Activated CD8-positive, alpha-beta T cell treated with anti-CD3 and anti-CD28 coated beads for 36 hours (primary cell): ENCODE data around the gene CBX6. TPM values are rescaled to one million over a fixed set of nuclear protein-coding genes. Genes with fewer than 3 reads are reported as not detected.

Experiments used
- ATAC-seq: fragments of 200-7000 bp; cut with Tn5 transposase; one replicate; pipeline ENCODE4 v1.10.0; 2021; ENCODE audit warnings: mild to moderate bottlenecking, moderate library complexity
- CTCF ChIA-PET: fragments of 350-600 bp; sonication (Branson Sonifier 250); formaldehyde crosslinking; loops from one replicate; lab custom pipeline; 2021; ENCODE audit warnings: antibody characterized with exemption; lab: Charles Lee
- POLR2A ChIA-PET: fragments of 350-600 bp; sonication (Branson Sonifier 250); formaldehyde crosslinking; loops from one replicate; lab custom pipeline; 2021; ENCODE audit warnings: antibody characterized with exemption; lab: Charles Lee
- DNase-seq: peaks from one replicate; pipeline ENCODE4 v3.0.0-alpha.2; 2020
- H3K27ac Mint-ChIP-seq: one replicate; pipeline ENCODE4 v1.8.0; 2021; ENCODE audit warnings: mild to moderate bottlenecking, mixed read lengths
- H3K27me3 Mint-ChIP-seq: one replicate; pipeline ENCODE4 v1.8.0; 2021; ENCODE audit warnings: mixed read lengths
- H3K36me3 Mint-ChIP-seq: one replicate; pipeline ENCODE4 v1.8.0; 2021; ENCODE audit warnings: low read depth, mixed read lengths
- H3K4me1 Mint-ChIP-seq: one replicate; pipeline ENCODE4 v1.8.0; 2021; ENCODE audit warnings: low read depth, mixed read lengths
- H3K4me3 Mint-ChIP-seq: one replicate; pipeline ENCODE4 v1.8.0; 2021; ENCODE audit warnings: mild to moderate bottlenecking, moderate library complexity, mixed read lengths
- H3K9me3 Mint-ChIP-seq: one replicate; pipeline ENCODE4 v1.8.0; 2021; ENCODE audit warnings: mixed read lengths
- CTCF ChIP-seq: fragments of 200-600 bp; IDR thresholded peaks from one replicate; pipeline ENCODE4 v1.8.0; 2022; ENCODE audit warnings: antibody characterized with exemption, mild to moderate bottlenecking
- intact Hi-C: fragments of 100-400 bp; cut with micrococcal nuclease; formaldehyde crosslinking; loops from one replicate; pipeline ENCODE4 v1.10.0; 2022
- total RNA-seq, 2 experiments: library from RNA; stranded (reverse); gene quantifications; one replicate each; pipeline ENCODE4 v1.2.3, GENCODE V29; 2021

CBX6 gene
- total RNA-seq, 2 experiments from 2014 or later = 97.7 to 99.4 TPM

GRCh38 chr22:38828191-38828590 lies 43.8 kb downstream of the CBX6 start:
- no peak overlapping the region for H3K27ac Mint-ChIP-seq
- DNase-seq (no peak), ATAC-seq (no peak)
- H3K36me3 Mint-ChIP-seq = no peaks in the 10 kb centered on the region
- ChIA-PET CTCF (no interaction called here), POLR2A (no interaction called here)
- no peaks in the 10 kb centered on the region for H3K9me3 Mint-ChIP-seq
- H3K4me1 Mint-ChIP-seq = no peaks in the 10 kb centered on the region
- no peaks in the 10 kb centered on the region for H3K27me3 Mint-ChIP-seq
- intact Hi-C loops = no loop called here
- H3K4me3 Mint-ChIP-seq = no peak overlapping the region
- no peak for TF ChIP-seq CTCF

GRCh38 chr22:38827510-38827909 lies 44.5 kb downstream of the CBX6 start:
- ChIA-PET CTCF (interaction anchor here (0.6 kb wide), 1 partner anchor 42 kb away, joined by 4 read pairs; no protein-coding TSS in a partner anchor), POLR2A (no interaction called here)
- Mint-ChIP-seq H3K27me3 (no peaks in the 10 kb centered on the region), H3K4me1 (no peaks in the 10 kb centered on the region), H3K27ac (no peak overlapping the region), H3K4me3 (no peak overlapping the region), H3K9me3 (no peaks in the 10 kb centered on the region), H3K36me3 (no peaks in the 10 kb centered on the region)
- DNase-seq (no peak), ATAC-seq (no peak)
- intact Hi-C loops = no loop called here
- TF ChIP-seq CTCF = no peak

- ChIA-PET POLR2A (no interaction called here), CTCF (no interaction called here)
- no peaks in the 10 kb centered on the region for H3K36me3 Mint-ChIP-seq
- no peaks in the 10 kb centered on the region for H3K9me3 Mint-ChIP-seq
- DNase-seq (no peak), ATAC-seq (no peak)
- intact Hi-C loops = no loop called here
- TF ChIP-seq CTCF = no peak
- no peaks in the 10 kb centered on the region for H3K27me3 Mint-ChIP-seq
- no peaks in the 10 kb centered on the region for H3K4me1 Mint-ChIP-seq
- no peak overlapping the region for H3K27ac Mint-ChIP-seq
- no peak overlapping the region for H3K4me3 Mint-ChIP-seq
Observed at GRCh38 chr22:38826801-38827200, 45.2 kb downstream of the CBX6 start.

GRCh38 chr22:38826386-38826785 lies 45.6 kb downstream of the CBX6 start:
- no peaks in the 10 kb centered on the region for H3K9me3 Mint-ChIP-seq
- ATAC-seq = no peak
- intact Hi-C loops = no loop called here
- H3K4me3 Mint-ChIP-seq = no peak overlapping the region
- H3K4me1 Mint-ChIP-seq = no peaks in the 10 kb centered on the region
- no peak for TF ChIP-seq CTCF
- no peak for DNase-seq
- ChIA-PET CTCF (no interaction called here), POLR2A (no interaction called here)
- H3K27me3 Mint-ChIP-seq = no peaks in the 10 kb centered on the region
- H3K36me3 Mint-ChIP-seq = no peaks in the 10 kb centered on the region
- no peak overlapping the region for H3K27ac Mint-ChIP-seq

GRCh38 chr22:38824585-38824984 lies 47.4 kb downstream of the CBX6 start:
- TF ChIP-seq CTCF = no peak
- CTCF ChIA-PET = no interaction called here
- peak; percentile 69 for DNase-seq
- Mint-ChIP-seq H3K4me3 (no peak overlapping the region), H3K9me3 (no peaks in the 10 kb centered on the region), H3K4me1 (no peaks in the 10 kb centered on the region), H3K27ac (no peak overlapping the region), H3K36me3 (no peaks in the 10 kb centered on the region), H3K27me3 (no peaks in the 10 kb centered on the region)
- POLR2A ChIA-PET = interaction anchor here (0.7 to 1.0 kb wide), 2 partner anchors 26 to 39 kb away, joined by 3 to 4 read pairs; no protein-coding TSS in a partner anchor
- intact Hi-C loops = no loop called here
- peak; percentile 89 for ATAC-seq
